ENCODE results near the gene CAP2. TPM values are rescaled to one million over a fixed set of nuclear protein-coding genes. Genes with fewer than 3 reads are reported as not detected.

Gene CAP2
- total and polyA plus RNA-seq, 9 of the 15 experiments (the other 6 are each of a cell fraction or from before 2014, with no cell fraction given) = not detected

- TF ChIP-seq MAX (CRISPR knock-in tag; IDR thresholded peaks at IDR 0.05) (no peak), CREB1 (IDR thresholded peaks at IDR 0.05) (peak; percentile 75), CREB1 (CRISPR knock-in tag; IDR thresholded peaks at IDR 0.05) (peak; percentile 80), RNF2 (IDR thresholded peaks at IDR 0.05) (0 out of 2 replicates have a peak, but pooled peaks have one; percentile 31), PHF20 (IDR thresholded peaks at IDR 0.05; ENCODE audit: partially characterized antibody) (peak; percentile 81), TRIM25 (IDR thresholded peaks at IDR 0.05; ENCODE audit: borderline replicate concordance) (no peak), SIN3A (IDR thresholded peaks at IDR 0.05; ENCODE audit: borderline replicate concordance in 2 of 2, control insufficient read depth in 1 of 2, low read depth in 2 of 2, low read length in 2 of 2) (no peak), L3MBTL2 (IDR thresholded peaks at IDR 0.05) (peak; percentile 30; the same call in 1 of the 2 replicates), EHMT2 (IDR thresholded peaks at IDR 0.05) (peak; percentile 79), NFRKB (IDR thresholded peaks at IDR 0.05; ENCODE audit: low read depth) (0 out of 2 replicates have a peak, but pooled peaks have one; percentile 45)
Observed at GRCh38 chr6:17511084-17511483, 117.7 kb downstream of the CAP2 start (continued).

GRCh38 chr6:17511580-17511979 is 118.2 kb downstream of the CAP2 start:
- no peaks in the 10 kb centered on the region for H3K4me1 ChIP-seq (replicated peaks in 1 of 2; ENCODE audit: control insufficient read depth in 2 of 2, insufficient read depth in 2 of 2, low read length in 2 of 2)
- TF ChIP-seq RFX5 (IDR thresholded peaks at IDR 0.05; ENCODE audit: low read depth, low read length) = no peak
- no peak for TF ChIP-seq NFIX (CRISPR knock-in tag; IDR thresholded peaks at IDR 0.05; ENCODE audit: low read depth)
- TF ChIP-seq NFIC (IDR thresholded peaks at IDR 0.05) = no peak
- H3K36me3 ChIP-seq (ENCODE audit: control insufficient read depth, insufficient read depth, low read length) = no peaks in the 10 kb centered on the region
- H3K79me2 ChIP-seq (ENCODE audit: control insufficient read depth, insufficient read depth, low read length) = no peaks in the 10 kb centered on the region
- in situ Hi-C loops (cut with MboI) = no loop called here
- no peaks in the 10 kb centered on the region for H3K9me1 ChIP-seq (ENCODE audit: control insufficient read depth, insufficient read depth, low read length)
- peak overlapping the region; percentile 35; the same call in 1 of the 2 replicates for H3K4me3 ChIP-seq
- BruUV-seq (replicated peaks) = no TSS peak
- no peak overlapping the region for H3K9ac ChIP-seq (ENCODE audit: insufficient read depth in 1 of 2, low read depth in 2 of 2, low read length in 2 of 2)
- ChIA-PET POLR2A (interaction anchor here (0.8 to 1.3 kb wide), 3 partner anchors 10 to 342 kb away, joined by 3 to 5 read pairs (median 3); no protein-coding TSS in a partner anchor), CTCF (ENCODE audit: low intra/inter-chr PET ratio) (interaction anchor here (0.6 to 0.9 kb wide), 2 partner anchors 10 to 18 kb away, joined by 3 read pairs; no protein-coding TSS in a partner anchor)
- H3K9me3 ChIP-seq (replicated peaks; ENCODE audit: control insufficient read depth, insufficient read depth, low read depth, low read length) = no peaks in the 10 kb centered on the region
- H3K27ac ChIP-seq (ENCODE audit: extremely low read depth, low read depth, low read length) = no peak overlapping the region
- FAIRE-seq = no peak
- ATAC-seq = no peak
- H3K4me2 ChIP-seq (ENCODE audit: insufficient read depth, low read length) = peak overlapping the region; percentile 84; the same call in 1 of the 2 replicates
- no peak for DNase-seq (ENCODE audit: extremely low read depth in 1 of 4, low spot score in 3 of 4)
- H2AFZ ChIP-seq (ENCODE audit: low read depth, low read length) = peak overlapping the region; percentile 95
- intact Hi-C loops (cut with micrococcal nuclease) = no loop called here
- no peaks in the 10 kb centered on the region for H4K20me1 ChIP-seq (replicated peaks; ENCODE audit: control insufficient read depth, insufficient read depth, low read length)
- peaks cover 14 to 15% of the 10 kb centered on the region in 2 experiments for H3K27me3 ChIP-seq (ENCODE audit: control insufficient read depth in 2 of 2, insufficient read depth in 2 of 2, low read length in 2 of 2)
- WGBS (ENCODE audit: insufficient coverage, low coverage, missing lambda C conversion rate) = 23% methylated on average over 7 of the region's 7 CpGs
